Osteocyte (in vitro differentiated cells): ENCODE measurements around the gene CEACAM19. TPM values are rescaled to one million over a fixed set of nuclear protein-coding genes. Genes with fewer than 3 reads are reported as not detected.
A peak's percentile ranks its signal among the peaks of the same experiment; 100 is the strongest.

Experiments
- DNase-seq: peaks from one replicate; pipeline ENCODE4 v3.0.0; 2021; ENCODE audit warnings: mixed read lengths; ENCODE audit not compliant: unreplicated experiment; ENCODE audit errors: extremely low spot score
- H3K27ac Mint-ChIP-seq: one replicate; pipeline ENCODE4 v1.8.0; 2021; ENCODE audit warnings: mild to moderate bottlenecking, mixed read lengths; ENCODE audit not compliant: unreplicated experiment
- H3K27me3 Mint-ChIP-seq: one replicate; pipeline ENCODE4 v1.8.0; 2021; ENCODE audit warnings: mixed read lengths; ENCODE audit not compliant: unreplicated experiment
- H3K36me3 Mint-ChIP-seq: one replicate; pipeline ENCODE4 v1.8.0; 2021; ENCODE audit warnings: mixed read lengths; ENCODE audit not compliant: unreplicated experiment
- H3K4me1 Mint-ChIP-seq: one replicate; pipeline ENCODE4 v1.8.0; 2021; ENCODE audit warnings: mixed read lengths; ENCODE audit not compliant: unreplicated experiment
- H3K4me3 Mint-ChIP-seq: one replicate; pipeline ENCODE4 v1.8.0; 2021; ENCODE audit warnings: mild to moderate bottlenecking, moderate library complexity, mixed read lengths; ENCODE audit not compliant: unreplicated experiment
- H3K9me3 Mint-ChIP-seq: one replicate; pipeline ENCODE4 v1.8.0; 2021; ENCODE audit warnings: mixed read lengths; ENCODE audit not compliant: unreplicated experiment
- total RNA-seq: library from RNA; stranded (reverse); gene quantifications from 2 replicates; pipeline ENCODE4 v1.2.1, GENCODE V29; 2021
- TF ChIP-seq, protein P1 (sequence below): fragments of 200-600 bp; sonication (generic); IDR thresholded peaks from 2 replicates; pipeline ENCODE4 v1.5.0; 2021; ENCODE audit warnings: antibody characterized with exemption, mild to moderate bottlenecking, moderate library complexity

The CEACAM19 gene
- total RNA-seq, 1 donor from 2014 or later = 7.4 TPM

DNA sequence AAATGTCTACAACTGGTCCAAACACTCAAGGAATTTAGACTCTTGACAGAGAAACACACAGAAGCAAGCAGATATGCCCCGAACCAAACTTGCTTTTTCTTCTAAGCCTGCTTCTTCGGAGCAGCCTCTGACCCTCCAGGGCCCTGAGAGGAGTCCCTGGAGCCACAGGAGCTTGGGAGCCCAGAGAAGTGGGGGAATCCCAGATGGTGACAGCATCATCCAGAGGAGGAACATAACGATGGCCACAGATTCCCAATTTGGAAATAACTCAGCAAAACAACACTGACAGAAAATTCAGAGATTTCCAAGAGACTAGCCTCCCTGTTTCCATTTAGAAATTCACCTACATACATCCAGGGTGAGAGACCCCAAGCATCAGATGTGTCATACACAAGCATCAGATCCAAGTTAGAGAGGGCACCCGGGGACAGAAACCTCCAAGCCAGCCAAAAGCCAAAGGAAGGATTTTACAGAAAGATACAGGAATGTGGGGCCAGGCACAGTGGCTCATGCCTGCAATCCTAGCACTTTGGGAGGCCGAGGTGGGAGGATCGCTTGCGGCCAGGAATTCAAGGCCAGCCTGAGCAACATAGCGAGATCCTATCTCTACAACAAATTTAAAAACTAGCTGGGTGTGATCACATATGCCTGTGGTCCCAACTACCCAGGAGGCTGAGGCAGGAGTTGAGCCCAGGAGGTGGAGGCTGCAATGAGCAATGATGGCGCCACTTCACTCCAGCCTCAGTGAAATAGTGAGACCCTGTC lies 29.6 kb upstream of the CEACAM19 start:
- no peaks in the 10 kb centered on the region for H3K27me3 Mint-ChIP-seq
- no peak overlapping the region for H3K4me3 Mint-ChIP-seq
- TF ChIP-seq, protein P1, sequence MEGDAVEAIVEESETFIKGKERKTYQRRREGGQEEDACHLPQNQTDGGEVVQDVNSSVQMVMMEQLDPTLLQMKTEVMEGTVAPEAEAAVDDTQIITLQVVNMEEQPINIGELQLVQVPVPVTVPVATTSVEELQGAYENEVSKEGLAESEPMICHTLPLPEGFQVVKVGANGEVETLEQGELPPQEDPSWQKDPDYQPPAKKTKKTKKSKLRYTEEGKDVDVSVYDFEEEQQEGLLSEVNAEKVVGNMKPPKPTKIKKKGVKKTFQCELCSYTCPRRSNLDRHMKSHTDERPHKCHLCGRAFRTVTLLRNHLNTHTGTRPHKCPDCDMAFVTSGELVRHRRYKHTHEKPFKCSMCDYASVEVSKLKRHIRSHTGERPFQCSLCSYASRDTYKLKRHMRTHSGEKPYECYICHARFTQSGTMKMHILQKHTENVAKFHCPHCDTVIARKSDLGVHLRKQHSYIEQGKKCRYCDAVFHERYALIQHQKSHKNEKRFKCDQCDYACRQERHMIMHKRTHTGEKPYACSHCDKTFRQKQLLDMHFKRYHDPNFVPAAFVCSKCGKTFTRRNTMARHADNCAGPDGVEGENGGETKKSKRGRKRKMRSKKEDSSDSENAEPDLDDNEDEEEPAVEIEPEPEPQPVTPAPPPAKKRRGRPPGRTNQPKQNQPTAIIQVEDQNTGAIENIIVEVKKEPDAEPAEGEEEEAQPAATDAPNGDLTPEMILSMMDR = no peak
- H3K27ac Mint-ChIP-seq = no peak overlapping the region
- peaks cover 4% of the 10 kb centered on the region for H3K4me1 Mint-ChIP-seq
- DNase-seq = no peak
- no peaks in the 10 kb centered on the region for H3K36me3 Mint-ChIP-seq
- H3K9me3 Mint-ChIP-seq = no peaks in the 10 kb centered on the region

DNA sequence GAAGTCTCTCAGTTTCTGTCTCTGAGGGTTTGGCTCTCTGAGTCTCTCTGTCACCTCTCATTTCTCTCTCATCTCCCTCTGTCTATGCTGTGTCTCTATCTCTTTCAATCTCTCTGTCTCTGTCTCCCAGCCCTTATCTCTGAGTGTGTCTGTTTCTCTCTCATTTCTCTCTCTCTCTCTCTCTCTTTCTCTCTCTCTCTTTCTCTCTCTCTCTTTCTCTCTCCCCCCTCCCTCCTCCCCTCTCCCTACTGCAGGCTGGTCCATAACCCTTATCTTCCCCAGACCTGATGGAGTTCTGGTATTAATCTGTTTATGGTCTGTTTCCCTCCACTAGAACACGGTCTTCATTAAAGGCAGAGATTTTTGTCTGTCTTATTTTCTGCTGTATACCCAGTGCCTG lies 28.9 kb upstream of the CEACAM19 start:
- Mint-ChIP-seq H3K4me1 (peaks cover 6% of the 10 kb centered on the region), H3K36me3 (peaks cover 1% of the 10 kb centered on the region), H3K4me3 (no peak overlapping the region), H3K27me3 (no peaks in the 10 kb centered on the region), H3K27ac (no peak overlapping the region), H3K9me3 (no peaks in the 10 kb centered on the region)
- DNase-seq = no peak
- TF ChIP-seq, protein P1 = no peak

DNA sequence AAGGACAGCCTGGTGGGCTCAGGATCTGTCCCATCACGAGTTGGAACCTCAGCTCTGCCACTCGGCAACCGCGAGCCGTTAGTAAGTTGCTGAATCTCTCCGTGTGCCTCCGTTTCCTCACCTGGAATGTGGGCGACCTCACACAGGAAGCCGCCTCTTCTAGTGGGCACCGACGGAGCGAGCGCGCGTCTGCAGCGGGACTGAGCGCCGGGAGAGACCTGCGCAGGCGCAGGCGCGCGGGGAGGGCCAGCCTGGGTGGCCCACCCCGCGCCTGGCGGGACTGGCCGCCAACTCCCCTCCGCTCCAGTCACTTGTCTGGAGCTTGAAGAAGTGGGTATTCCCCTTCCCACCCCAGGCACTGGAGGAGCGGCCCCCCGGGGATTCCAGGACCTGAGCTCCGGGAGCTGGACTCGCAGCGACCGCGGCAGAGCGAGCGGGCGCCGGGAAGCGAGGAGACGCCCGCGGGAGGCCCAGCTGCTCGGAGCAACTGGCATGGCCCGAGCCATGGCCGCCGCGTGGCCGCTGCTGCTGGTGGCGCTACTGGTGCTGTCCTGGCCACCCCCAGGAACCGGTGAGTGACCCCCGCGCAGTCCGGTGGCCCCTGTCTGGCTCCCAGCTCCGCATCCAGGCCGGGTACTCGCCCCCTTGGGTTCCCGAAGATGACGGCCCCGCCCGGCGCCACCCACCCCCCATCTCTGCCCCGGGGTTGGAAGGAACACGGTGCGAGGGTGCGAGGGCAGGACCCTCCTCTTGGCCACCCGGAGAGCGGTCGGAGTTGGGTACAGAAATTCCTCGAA lies 27.5 kb upstream of the CEACAM19 start, which contains the start of gene PVR:
PVR (plus strand) TSS at position 306 of the 797 bp plus-strand sequence; CDS start at position 493, 187 bp downstream.
- TF ChIP-seq, protein P1 = no peak

DNA sequence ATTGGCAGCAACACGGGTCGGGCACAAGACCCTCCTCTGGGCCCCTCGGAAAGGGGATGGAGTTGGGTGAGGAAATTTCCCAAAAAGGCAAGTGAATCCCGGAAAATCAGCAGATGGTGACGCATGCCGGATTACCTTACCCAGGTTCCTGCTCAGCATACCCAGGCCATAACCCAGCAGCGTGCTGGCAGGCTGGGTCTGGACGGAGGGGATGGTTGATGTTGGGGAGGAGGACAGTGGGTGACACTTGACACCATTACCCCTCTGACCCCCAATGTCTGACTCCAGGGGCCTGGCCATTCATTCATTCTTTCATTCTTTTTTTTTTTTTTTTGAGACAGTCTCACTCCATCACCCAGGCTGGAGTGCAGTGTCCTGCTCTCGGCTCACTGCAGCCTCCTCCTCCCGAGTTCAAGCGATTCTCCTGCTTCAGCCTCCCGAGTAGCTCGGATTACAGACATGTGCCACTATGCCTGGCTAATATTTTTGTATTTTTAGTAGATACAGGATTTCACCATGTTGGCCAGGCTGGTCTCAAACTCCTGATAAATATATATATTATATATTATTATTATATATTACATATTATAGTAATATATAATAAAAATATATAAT lies 26.8 kb upstream of the CEACAM19 start:
- H3K4me3 Mint-ChIP-seq = peak overlapping the region; percentile 87
- peaks cover 4% of the 10 kb centered on the region for H3K36me3 Mint-ChIP-seq
- no peaks in the 10 kb centered on the region for H3K9me3 Mint-ChIP-seq
- peaks cover 13% of the 10 kb centered on the region for H3K4me1 Mint-ChIP-seq
- H3K27ac Mint-ChIP-seq = peak overlapping the region; percentile 87
- H3K27me3 Mint-ChIP-seq = no peaks in the 10 kb centered on the region
- no peak for DNase-seq
- TF ChIP-seq, protein P1 = no peak

More for the DNA sequence above, 27.5 kb upstream of the CEACAM19 start, which contains the start of gene PVR:
- peak; percentile 90 for DNase-seq
- no peaks in the 10 kb centered on the region for H3K9me3 Mint-ChIP-seq
- peaks cover 13% of the 10 kb centered on the region for H3K4me1 Mint-ChIP-seq
- peak within 1 kb of the TSS; percentile 87 for H3K27ac Mint-ChIP-seq
- peak within 1 kb of the TSS; percentile 87 for H3K4me3 Mint-ChIP-seq
- H3K27me3 Mint-ChIP-seq = no peaks in the 10 kb centered on the region
- peaks cover 4% of the 10 kb centered on the region for H3K36me3 Mint-ChIP-seq
